Common myeloid progenitor, CD34-positive (primary cell): ENCODE results near the gene SMIM29.

ENCODE experiments used
- CTCF ChIA-PET: fragments of 350-600 bp; sonication (Branson Sonifier 250); formaldehyde crosslinking; loops from one replicate; lab custom pipeline; 2021; ENCODE audit warnings: antibody characterized with exemption; lab: Charles Lee
- POLR2A ChIA-PET: fragments of 350-600 bp; sonication (Branson Sonifier 250); formaldehyde crosslinking; loops from one replicate; lab custom pipeline; 2021; ENCODE audit warnings: antibody characterized with exemption; lab: Charles Lee
- DNase-seq, 3 donors: peaks; one replicate each; pipeline versions ENCODE4 v3.0.0 to v3.0.0-alpha.2; 2013
- H3K27ac ChIP-seq, 2 experiments: 1 replicate in 1 of 2; 2 replicates in 1 of 2; pipeline ENCODE4 v1.7.0; 2013; ENCODE audit warnings: inconsistent platforms in 2 of 2, low read length in 2 of 2, mild to moderate bottlenecking in 2 of 2, low read depth in 1 of 2, moderate library complexity in 1 of 2; ENCODE audit not compliant: severe bottlenecking in 2 of 2, insufficient read depth in 1 of 2, poor library complexity in 1 of 2
- H3K27me3 ChIP-seq, 5 experiments: replicated peaks in 2 of 5; 1 replicate in 3 of 5; 2 replicates in 2 of 5; pipeline versions ENCODE4 v1.6.1 to v1.7.0; 2013; ENCODE audit warnings: low read length in 4 of 5, mild to moderate bottlenecking in 2 of 5, moderate library complexity in 2 of 5, inconsistent platforms in 1 of 5; ENCODE audit not compliant: insufficient read depth in 5 of 5, control insufficient read depth in 4 of 5
- H3K36me3 ChIP-seq, 4 experiments: 1 replicate in 2 of 4; 2 replicates in 2 of 4; pipeline versions ENCODE4 v1.6.1 to v1.7.0; 2013; ENCODE audit warnings: low read length in 3 of 4, control low read depth in 1 of 4, mild to moderate bottlenecking in 1 of 4; ENCODE audit not compliant: control insufficient read depth in 4 of 4, insufficient read depth in 4 of 4
- H3K4me1 ChIP-seq, 4 experiments: 1 replicate in 3 of 4; 2 replicates in 1 of 4; pipeline versions ENCODE4 v1.6.1 to v1.7.1; 2013; ENCODE audit warnings: low read length in 3 of 4, mild to moderate bottlenecking in 3 of 4, control low read depth in 1 of 4, inconsistent platforms in 1 of 4, moderate library complexity in 1 of 4; ENCODE audit not compliant: control insufficient read depth in 4 of 4, insufficient read depth in 4 of 4; ENCODE audit errors: control extremely low read depth in 1 of 4
- H3K4me3 ChIP-seq, 7 experiments: 1 replicate in 4 of 7; 2 replicates in 3 of 7; pipeline versions ENCODE4 v1.5.1 to v1.7.0; 2013; ENCODE audit warnings: mild to moderate bottlenecking in 7 of 7, low read length in 6 of 7, moderate library complexity in 6 of 7, inconsistent platforms in 2 of 7, low read depth in 2 of 7, control low read depth in 1 of 7; ENCODE audit not compliant: insufficient read depth in 4 of 7, control insufficient read depth in 1 of 7; ENCODE audit errors: extremely low read depth in 1 of 7
- H3K9me3 ChIP-seq, 5 experiments: 1 replicate in 4 of 5; 2 replicates in 1 of 5; pipeline versions ENCODE4 v1.6.1 to v1.7.1; 2013; ENCODE audit warnings: low read length in 4 of 5, mild to moderate bottlenecking in 2 of 5, inconsistent platforms in 1 of 5, low read depth in 1 of 5, moderate library complexity in 1 of 5; ENCODE audit not compliant: control insufficient read depth in 4 of 5, insufficient read depth in 2 of 5; ENCODE audit errors: control extremely low read depth in 1 of 5
- WGBS: methylation state at CpG from one replicate; pipeline ENCODE4 v1.1.5; 2013; ENCODE audit not compliant: insufficient coverage; 5-methylcytosine and 5-hydroxymethylcytosine counted together

SMIM29 gene

GRCh38 chr6:34200340-34200971 is 48.4 kb downstream of the SMIM29 start:
- Histone ChIP-seq H3K36me3 (no peaks in the 10 kb centered on the region), H3K4me1 (peaks cover 0 to 15% (median 10%) of the 10 kb centered on the region in 4 experiments), H3K9me3 (peaks cover 0 to 6% (median 0%) of the 10 kb centered on the region in 5 experiments), H3K27me3 (peaks cover 0 to 4% (median 0%) of the 10 kb centered on the region in 5 experiments), H3K4me3 (no peak overlapping the region), H3K27ac (no peak overlapping the region)
- ChIA-PET CTCF (interaction anchor here (1.0 to 3.1 kb wide), 4 partner anchors 9 to 215 kb away, joined by 3 to 18 read pairs (median 3); no protein-coding TSS in a partner anchor), POLR2A (interaction anchor here (0.6 kb wide), 1 partner anchor 190 kb away, joined by 4 read pairs; no protein-coding TSS in a partner anchor)
- no peak for DNase-seq
- 94% methylated on average over 2 of the region's 5 CpGs for WGBS

DNA sequence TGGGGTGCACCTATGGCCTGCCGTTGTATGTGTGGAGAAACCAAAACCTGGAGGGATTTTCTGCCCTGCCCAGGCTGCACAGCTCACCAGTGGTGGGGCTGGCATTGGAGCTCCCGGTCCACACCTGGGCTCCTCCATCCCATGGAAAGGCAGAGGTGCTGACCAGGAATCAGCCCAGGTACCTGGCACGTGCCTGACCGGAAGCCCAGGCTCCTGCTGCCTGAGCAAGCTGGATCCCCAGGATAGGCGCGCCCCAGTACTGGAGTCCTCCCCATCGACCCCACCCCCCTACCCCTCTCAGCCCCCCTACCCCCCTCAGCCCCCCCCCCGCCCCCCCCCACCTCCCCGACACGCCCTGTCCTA is 52.0 kb downstream of the SMIM29 start:
- H3K4me3 ChIP-seq = peak overlapping the region; percentile 10 to 83 (median 60)
- POLR2A ChIA-PET = interaction anchor here (1.4 to 1.9 kb wide), 2 partner anchors 40 to 51 kb away, joined by 4 to 8 read pairs; partner anchors contain the start of gene HMGA1
- H3K9me3 ChIP-seq = peaks cover 0 to 2% (median 0%) of the 10 kb centered on the region in 5 experiments
- H3K36me3 ChIP-seq = no peaks in the 10 kb centered on the region
- no peak overlapping the region for H3K27ac ChIP-seq
- H3K4me1 ChIP-seq = peaks cover 0 to 15% (median 10%) of the 10 kb centered on the region in 4 experiments
- CTCF ChIA-PET = interaction anchor here (0.7 to 3.6 kb wide), 16 partner anchors 8 to 411 kb away, joined by 3 to 68 read pairs (median 4); partner anchors contain the start of gene SMIM29
- H3K27me3 ChIP-seq = peaks cover 0 to 4% (median 0%) of the 10 kb centered on the region in 5 experiments
- 56% methylated on average over 2 of the region's 10 CpGs for WGBS
- no peak for DNase-seq
